Fibroblast of mammary gland (primary cell): Measurements from ENCODE around the gene APBB2.

Source experiments
- DNase-seq: peaks from one replicate; pipeline ENCODE4 v3.0.0-alpha.2; 2010; ENCODE audit warnings: low read depth
- H3K4me3 ChIP-seq: 2 replicates; pipeline ENCODE4 v1.5.1; 2011; ENCODE audit warnings: low read depth, mild to moderate bottlenecking, low read length, moderate library complexity; ENCODE audit not compliant: control insufficient read depth
- TF ChIP-seq, protein P1 (sequence below): conservative IDR thresholded peaks from 2 replicates; pipeline ENCODE4 v1.5.1; 2011; ENCODE audit warnings: low read depth, low read length, inconsistent platforms; ENCODE audit not compliant: control insufficient read depth, insufficient read depth

The APBB2 gene

DNA sequence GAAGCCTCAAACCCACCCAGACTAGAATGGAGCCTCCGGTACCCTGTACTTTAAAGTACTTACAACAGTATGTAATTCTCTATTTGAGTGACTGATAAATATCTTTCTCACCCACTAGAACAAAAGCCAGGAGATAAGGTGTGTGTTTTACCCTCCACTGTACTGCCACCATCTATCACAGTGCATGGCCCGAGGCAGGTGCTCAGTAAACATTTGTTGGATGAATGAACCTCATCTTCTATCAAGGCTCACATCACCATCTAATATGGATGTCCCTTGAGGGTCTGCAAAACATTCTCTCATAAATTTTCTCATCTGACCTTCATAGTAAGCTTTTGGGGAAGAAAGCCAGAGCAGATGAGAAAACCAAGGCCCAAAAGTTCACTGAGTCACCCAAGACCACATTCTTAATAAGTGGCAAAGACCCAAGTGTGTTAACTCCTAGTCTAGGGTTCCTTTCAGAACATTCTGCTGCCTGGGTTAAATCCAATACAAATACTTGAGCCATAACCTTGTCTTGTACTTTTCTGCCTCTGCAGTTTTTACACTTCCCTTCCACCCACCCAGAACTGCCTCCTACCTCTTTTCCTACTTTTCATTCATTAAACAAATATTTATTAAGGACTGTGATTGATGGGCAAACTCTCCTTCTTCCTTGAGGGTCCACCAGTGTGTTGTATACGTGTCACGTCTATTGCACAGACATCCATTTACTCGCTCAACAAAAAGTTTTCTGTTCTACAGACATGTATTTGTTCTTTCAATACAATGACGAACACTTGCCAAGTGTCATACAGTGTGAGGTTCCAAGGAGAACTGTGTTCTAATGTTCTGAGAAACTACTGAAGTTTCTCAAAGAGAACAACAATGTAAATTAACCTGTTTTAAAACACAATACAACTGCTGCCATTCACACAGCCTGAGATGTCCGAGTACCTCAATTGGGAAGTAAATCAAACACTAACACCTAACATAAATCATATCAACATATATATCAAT is 35.7 kb downstream of the APBB2 start:
- TF ChIP-seq, protein P1, sequence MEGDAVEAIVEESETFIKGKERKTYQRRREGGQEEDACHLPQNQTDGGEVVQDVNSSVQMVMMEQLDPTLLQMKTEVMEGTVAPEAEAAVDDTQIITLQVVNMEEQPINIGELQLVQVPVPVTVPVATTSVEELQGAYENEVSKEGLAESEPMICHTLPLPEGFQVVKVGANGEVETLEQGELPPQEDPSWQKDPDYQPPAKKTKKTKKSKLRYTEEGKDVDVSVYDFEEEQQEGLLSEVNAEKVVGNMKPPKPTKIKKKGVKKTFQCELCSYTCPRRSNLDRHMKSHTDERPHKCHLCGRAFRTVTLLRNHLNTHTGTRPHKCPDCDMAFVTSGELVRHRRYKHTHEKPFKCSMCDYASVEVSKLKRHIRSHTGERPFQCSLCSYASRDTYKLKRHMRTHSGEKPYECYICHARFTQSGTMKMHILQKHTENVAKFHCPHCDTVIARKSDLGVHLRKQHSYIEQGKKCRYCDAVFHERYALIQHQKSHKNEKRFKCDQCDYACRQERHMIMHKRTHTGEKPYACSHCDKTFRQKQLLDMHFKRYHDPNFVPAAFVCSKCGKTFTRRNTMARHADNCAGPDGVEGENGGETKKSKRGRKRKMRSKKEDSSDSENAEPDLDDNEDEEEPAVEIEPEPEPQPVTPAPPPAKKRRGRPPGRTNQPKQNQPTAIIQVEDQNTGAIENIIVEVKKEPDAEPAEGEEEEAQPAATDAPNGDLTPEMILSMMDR: no peak
- DNase-seq: peak; percentile 99
- peak overlapping the region; percentile 12 for H3K4me3 ChIP-seq

DNA sequence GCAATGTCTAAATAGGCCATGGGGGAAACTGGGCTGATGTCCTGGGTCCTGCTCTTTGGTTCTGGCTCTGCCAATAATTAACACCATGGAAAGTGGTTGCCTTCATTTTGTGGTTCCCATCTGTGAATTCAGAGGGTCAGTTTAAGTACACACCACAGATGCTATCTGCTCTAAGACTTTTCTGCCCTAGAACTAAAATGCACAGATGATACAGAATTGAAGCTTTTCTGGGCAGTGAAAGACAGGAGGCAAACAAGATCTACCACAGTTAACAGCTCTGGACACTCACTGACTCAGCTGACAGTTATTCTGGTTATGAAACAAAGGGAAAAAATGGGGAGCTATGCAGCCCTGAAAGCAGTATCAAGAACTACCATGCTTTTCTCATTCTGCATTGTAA is 37.3 kb downstream of the APBB2 start:
- H3K4me3 ChIP-seq: no peak overlapping the region
- TF ChIP-seq, protein P1: peak; percentile 35
- peak; percentile 79 for DNase-seq

DNA sequence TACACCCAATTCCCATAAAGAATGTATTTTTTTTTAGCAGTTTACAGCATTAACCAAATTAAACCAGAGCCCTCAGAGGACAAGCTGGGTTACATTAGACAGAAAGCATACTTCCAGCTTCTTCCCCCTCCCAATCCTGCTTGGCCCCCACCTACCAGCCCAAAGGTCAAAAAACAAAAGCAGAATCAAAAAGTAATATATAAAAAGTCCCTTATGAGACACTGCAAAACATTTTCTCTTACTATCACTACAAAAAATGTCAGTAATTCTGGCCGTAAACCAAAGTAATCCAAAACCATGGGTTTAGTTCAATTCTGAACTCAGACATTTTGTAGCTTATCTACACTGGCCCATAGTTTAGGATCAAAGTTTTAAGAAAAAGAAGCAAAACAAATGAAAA is 38.0 kb downstream of the APBB2 start:
- TF ChIP-seq, protein P1: no peak
- H3K4me3 ChIP-seq: no peak overlapping the region
- DNase-seq: peak; percentile 74

DNA sequence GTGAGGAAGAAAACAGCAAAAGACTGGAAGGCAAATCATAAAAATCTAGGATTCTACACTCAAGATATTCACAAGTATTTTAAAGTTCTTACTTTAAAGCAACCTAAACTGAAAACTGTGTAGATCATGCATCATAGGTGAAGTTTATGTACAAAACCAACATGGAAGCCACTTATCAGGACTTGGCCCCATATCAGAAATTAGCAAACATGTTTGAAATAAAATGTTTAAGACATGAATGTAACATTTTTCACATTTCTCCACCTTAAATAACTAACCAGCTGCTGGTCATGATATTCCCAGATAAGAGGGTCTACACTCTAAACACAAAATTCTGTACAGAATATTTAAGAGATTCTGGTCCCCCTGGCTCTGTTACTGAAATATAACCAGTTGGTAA is 38.5 kb downstream of the APBB2 start:
- no peak for DNase-seq
- TF ChIP-seq, protein P1: no peak
- H3K4me3 ChIP-seq: no peak overlapping the region

DNA sequence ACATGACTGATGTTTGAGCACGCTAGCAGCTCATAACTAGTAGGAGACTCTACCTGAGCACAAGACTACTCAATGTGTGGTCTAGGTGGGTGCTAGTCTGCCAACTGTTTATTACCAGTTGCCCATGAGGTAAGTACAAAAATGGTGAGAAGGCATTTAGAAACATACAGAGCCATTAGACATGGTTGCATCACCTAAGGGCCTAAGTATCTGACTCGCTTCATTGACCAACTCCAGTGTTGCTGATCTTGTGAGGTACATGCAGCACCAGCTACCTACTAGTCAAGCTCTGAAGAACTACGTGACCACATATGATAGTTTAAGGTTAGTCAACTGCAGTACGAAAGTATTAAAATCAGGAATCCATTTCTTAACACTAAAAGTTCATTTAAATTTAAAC is 39.9 kb downstream of the APBB2 start:
- TF ChIP-seq, protein P1: no peak

DNA sequence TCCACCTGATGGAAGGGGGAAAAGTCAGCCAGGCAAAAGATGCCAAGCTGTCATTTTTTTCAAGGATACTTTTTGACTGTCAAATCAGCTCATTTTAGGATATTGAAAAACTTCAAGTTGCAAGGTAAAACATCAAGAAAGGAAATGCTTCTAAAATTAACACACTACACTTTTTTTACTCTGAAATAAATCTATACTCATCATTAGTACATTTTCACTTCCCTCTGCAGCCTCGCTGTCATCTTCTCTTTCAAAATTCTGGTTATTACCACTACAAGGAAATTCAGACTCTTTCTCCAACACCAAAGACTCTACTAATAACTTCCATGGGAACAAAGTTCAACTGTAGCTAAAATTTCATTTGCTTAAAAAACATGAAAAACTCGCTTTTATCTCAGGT is 41.6 kb downstream of the APBB2 start:
- DNase-seq: no peak
- TF ChIP-seq, protein P1: no peak
- no peak overlapping the region for H3K4me3 ChIP-seq

More for the DNA sequence above, 39.9 kb downstream of the APBB2 start:
- peak; percentile 59 for DNase-seq
- H3K4me3 ChIP-seq: no peak overlapping the region
